Psoas muscle (tissue), 8 donors: ENCODE results near the gene NR4A3. TPM values are rescaled to one million over a fixed set of nuclear protein-coding genes. Genes with fewer than 3 reads are reported as not detected.

Source experiments
- ATAC-seq, 4 donors: fragments of 200-7000 bp; cut with Tn5 transposase; one replicate each; pipeline ENCODE4 v1.9.1; 2020; ENCODE audit warnings: moderate library complexity in 3 of 4, mild to moderate bottlenecking in 2 of 4
- DNase-seq, 2 donors: peaks; one replicate each; pipeline ENCODE4 v3.0.0-alpha.2; 2020
- H3K27ac ChIP-seq: fragments of 200-600 bp; one replicate; pipeline ENCODE4 v1.8.0; 2022
- H3K27me3 ChIP-seq, 3 donors: fragments of 200-600 bp in 1 of 3; one replicate each; pipeline versions ENCODE4 v1.6.1 to v1.8.0; 2013 to 2022; ENCODE audit warnings: low read length in 2 of 3, mild to moderate bottlenecking in 2 of 3, moderate library complexity in 1 of 3; ENCODE audit not compliant: insufficient read depth in 3 of 3
- H3K36me3 ChIP-seq, 2 donors: fragments of 200-600 bp in 1 of 2; one replicate each; pipeline versions ENCODE4 v1.6.1 to v1.8.0; 2013 to 2022; ENCODE audit warnings: low read depth in 1 of 2, mild to moderate bottlenecking in 1 of 2, moderate library complexity in 1 of 2; ENCODE audit not compliant: insufficient read depth in 1 of 2
- H3K4me1 ChIP-seq: fragments of 200-600 bp; one replicate; pipeline ENCODE4 v1.8.0; 2022
- H3K4me3 ChIP-seq: fragments of 200-600 bp; one replicate; pipeline ENCODE4 v1.8.0; 2022; ENCODE audit warnings: mild to moderate bottlenecking
- H3K9me3 ChIP-seq: fragments of 200-600 bp; one replicate; pipeline ENCODE4 v1.8.0; 2022
- WGBS, 3 donors: extraction: QIAGEN DNeasy Blood & Tissue Kit; methylation state at CpG; one replicate each; pipeline versions ENCODE4 v1.1.6 to v1.1.7; 2013; 5-methylcytosine and 5-hydroxymethylcytosine counted together
- intact Hi-C, 2 donors: fragments of 100-400 bp; cut with DNase I; formaldehyde crosslinking; loops; one replicate each; pipeline versions ENCODE4 v1.11.0 to v1.14.2; 2022
- polyA plus RNA-seq, 3 donors: library from polyadenylated mRNA; stranded (reverse); fragments of 200-250 nt; gene quantifications; one replicate each; pipeline ENCODE4 v1.2.3, GENCODE V29; 2013
- total RNA-seq, 4 donors: library from RNA; stranded (reverse); fragmentation: NEBNext Ultra II Directional in 2 of 4; extraction: Animal tissue kit (Norgen Biotek cat#: 25700) in 2 of 4; gene quantifications; one replicate each; pipeline versions ENCODE4 v1.2.1 to v1.2.4, GENCODE V29; 2021 to 2023
- TF ChIP-seq, protein P1 (sequence below): fragments of 200-600 bp; IDR thresholded peaks from one replicate; pipeline ENCODE4 v1.8.0; 2022; ENCODE audit warnings: antibody characterized with exemption
- donor health status: healthy with polysubstance abuse.
- donor health status: DM: no; HTN: no; CAD: no; lungs with moderate emphysema.
- donor health status: Bipolar disorder and iron deficiency.
- donor health status: healthy.
- donor health status: DM: yes; HTN: yes; CAD: no.
- donor health status: DM: no; HTN: no; CAD: no.
- donor health status: DM: no; HTN: no; CAD: no.
- donor health status: DM: yes; HTN: yes; CAD: no.

Gene NR4A3
- total and polyA plus RNA-seq, 7 donors, result 1.5 to 40.8 (median 9.3) TPM

DNA sequence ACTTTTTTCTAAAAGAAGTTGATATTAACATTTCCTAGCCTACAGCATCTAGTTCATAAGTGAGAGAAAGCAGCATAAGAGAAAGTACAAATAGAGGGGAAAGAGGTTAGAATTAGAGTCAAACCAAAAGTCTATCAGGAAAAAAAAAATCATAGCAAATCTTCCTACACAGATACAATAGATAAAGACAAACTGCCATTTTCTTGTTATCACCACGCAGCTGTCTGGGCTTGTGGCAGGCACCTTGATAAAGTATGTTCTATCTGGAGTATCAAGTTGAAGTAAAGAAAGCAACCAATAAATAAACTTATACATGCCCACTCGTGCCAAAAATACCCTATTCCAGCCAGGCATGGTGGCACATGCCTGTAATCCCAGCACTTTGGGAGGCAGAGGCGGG, 5.3 kb upstream of the NR4A3 start:
- H3K4me3 ChIP-seq, result no peak overlapping the region
- intact Hi-C loops, result loop anchor here in 1 of 2 donors (5.0 kb wide), 1 partner anchor 364 kb away; no protein-coding TSS in a partner anchor
- H3K27ac ChIP-seq, result peak overlapping the region; percentile 99
- H3K27me3 ChIP-seq, result no peaks in the 10 kb centered on the region
- ATAC-seq (no peak), DNase-seq (no peak)
- H3K4me1 ChIP-seq, result peaks cover 25% of the 10 kb centered on the region
- TF ChIP-seq, protein P1, sequence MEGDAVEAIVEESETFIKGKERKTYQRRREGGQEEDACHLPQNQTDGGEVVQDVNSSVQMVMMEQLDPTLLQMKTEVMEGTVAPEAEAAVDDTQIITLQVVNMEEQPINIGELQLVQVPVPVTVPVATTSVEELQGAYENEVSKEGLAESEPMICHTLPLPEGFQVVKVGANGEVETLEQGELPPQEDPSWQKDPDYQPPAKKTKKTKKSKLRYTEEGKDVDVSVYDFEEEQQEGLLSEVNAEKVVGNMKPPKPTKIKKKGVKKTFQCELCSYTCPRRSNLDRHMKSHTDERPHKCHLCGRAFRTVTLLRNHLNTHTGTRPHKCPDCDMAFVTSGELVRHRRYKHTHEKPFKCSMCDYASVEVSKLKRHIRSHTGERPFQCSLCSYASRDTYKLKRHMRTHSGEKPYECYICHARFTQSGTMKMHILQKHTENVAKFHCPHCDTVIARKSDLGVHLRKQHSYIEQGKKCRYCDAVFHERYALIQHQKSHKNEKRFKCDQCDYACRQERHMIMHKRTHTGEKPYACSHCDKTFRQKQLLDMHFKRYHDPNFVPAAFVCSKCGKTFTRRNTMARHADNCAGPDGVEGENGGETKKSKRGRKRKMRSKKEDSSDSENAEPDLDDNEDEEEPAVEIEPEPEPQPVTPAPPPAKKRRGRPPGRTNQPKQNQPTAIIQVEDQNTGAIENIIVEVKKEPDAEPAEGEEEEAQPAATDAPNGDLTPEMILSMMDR, result no peak
- H3K36me3 ChIP-seq, result no peaks in the 10 kb centered on the region
- H3K9me3 ChIP-seq, result no peaks in the 10 kb centered on the region
- 72 to 80% (median 76%) methylated on average over 3 of the region's 3 CpGs for WGBS, 3 donors

DNA sequence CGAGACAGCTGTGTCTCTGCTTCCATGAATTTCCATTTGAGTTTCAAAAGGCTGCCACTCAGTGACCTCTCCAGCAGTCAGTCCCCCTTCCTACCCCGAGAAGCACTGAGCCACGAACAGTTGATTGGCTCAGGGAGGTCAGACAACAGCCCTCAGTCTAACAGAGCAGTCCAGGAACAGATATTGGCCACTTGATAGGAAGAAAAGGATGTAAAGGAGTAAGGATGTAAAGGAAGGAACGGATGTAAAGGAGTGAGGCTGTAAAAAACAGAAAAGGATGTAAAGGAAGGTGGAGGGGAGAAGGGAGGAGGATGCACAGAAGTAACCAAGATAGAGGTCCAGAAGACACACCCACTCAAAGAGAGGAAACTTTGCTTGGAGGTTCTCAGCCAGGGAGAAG, 3.2 kb upstream of the NR4A3 start:
- Histone ChIP-seq H3K36me3 (no peaks in the 10 kb centered on the region), H3K4me1 (peaks cover 25% of the 10 kb centered on the region), H3K27ac (peak overlapping the region; percentile 99), H3K27me3 (no peaks in the 10 kb centered on the region), H3K4me3 (peak overlapping the region; percentile 79), H3K9me3 (no peaks in the 10 kb centered on the region)
- no peak for DNase-seq
- 27 to 51% (median 32%) methylated on average over 4 of the region's 4 CpGs for WGBS, 3 donors
- TF ChIP-seq, protein P1, result no peak
- no peak for ATAC-seq
- intact Hi-C loops, result loop anchor here in 1 of 2 donors (2.0 to 5.0 kb wide), 2 partner anchors 88 to 366 kb away; partner anchors contain the start of gene STX17

DNA sequence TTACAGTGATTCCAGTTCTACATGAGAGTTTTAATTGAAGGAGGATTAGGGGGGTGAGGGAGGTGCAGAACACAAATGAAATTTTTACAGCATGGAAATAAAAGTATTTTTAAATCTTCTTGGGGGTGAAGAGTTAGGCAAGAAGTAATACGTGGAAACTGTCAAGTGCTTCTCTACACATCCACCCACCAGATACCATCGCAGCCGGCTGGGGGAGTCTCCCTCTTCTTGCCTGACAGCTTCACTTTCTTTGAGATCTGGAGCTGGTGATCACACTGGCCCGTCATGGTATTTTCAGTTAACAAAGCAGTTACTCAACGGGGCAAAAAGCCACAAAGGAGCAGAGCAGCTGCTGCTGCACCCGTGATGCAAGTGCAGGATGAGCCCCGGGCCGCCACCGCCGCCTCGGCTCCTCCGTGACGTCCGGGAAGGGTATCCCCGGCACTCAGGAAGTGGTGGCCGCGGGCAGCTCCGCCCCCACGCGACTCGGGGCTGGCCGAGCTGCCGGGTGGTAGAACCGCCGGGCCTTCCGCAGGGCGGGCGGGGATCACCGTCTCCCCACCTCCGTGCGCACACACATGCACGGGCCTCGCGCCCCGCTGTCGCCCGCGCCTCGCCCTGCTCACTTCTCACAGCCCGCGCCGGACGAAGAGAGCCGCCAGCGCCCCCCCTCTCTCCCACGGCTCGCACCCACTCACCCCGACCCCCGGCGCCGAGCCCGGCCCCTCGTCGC, 2.4 kb upstream of the NR4A3 start:
- Histone ChIP-seq H3K9me3 (no peaks in the 10 kb centered on the region), H3K36me3 (no peaks in the 10 kb centered on the region), H3K27ac (peak overlapping the region; percentile 99), H3K4me1 (peaks cover 25% of the 10 kb centered on the region), H3K4me3 (peak overlapping the region; percentile 79), H3K27me3 (no peaks in the 10 kb centered on the region)
- TF ChIP-seq, protein P1, result no peak
- ATAC-seq (peak; percentile 65 to 73 (median 68)), DNase-seq (peak; percentile 94 to 96)
- intact Hi-C loops, result loop anchor here in 1 of 2 donors (1.0 to 5.0 kb wide), 4 partner anchors 88 to 560 kb away; partner anchors contain the start of gene STX17
- WGBS, 3 donors, result 0 to 1% (median 1%) methylated on average over 26 to 54 of the region's 54 CpGs

DNA sequence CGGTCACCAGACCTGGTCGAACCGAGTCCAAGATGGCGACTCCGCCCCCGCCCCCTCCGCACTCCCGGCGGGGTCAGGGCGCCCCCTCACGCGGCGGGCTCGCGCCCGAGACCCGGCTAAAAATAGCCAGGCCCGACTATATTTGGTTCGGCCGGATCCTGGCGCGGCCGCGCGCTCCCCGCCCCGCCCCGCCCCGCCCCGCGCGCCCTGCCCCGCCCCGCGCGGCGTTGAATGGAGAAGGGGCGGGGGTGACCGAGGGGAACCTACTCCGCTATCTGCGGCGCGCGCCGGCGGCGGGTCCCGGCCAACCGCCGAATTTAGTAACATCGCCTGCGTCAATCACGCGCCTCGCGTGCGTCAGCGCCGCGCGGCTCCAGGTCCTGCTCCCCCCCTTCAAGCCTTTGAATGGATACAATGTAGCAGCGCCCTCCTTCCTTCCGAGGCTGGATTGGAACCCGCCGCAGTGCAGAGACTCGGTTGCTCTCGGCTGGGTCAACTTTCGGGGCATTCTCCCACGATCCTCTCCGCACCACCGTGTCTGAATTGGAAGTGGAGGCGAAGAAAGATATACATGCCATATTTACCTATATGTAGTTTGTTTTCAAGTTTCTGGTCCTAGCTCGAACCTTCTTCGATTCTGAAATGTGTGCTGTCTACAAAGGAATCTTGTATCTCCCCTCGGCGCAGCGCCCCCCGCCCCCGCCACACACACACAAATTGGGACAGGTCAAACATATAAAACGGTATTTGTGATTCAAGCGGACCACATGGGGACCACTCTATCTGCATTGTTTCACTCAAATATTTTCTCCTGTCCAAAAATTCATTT, 1.6 kb upstream of the NR4A3 start:
- H3K4me3 ChIP-seq, result peak overlapping the region; percentile 79
- DNase-seq (peak; percentile 96 to 98), ATAC-seq (peak; percentile 70 to 74 (median 72))
- TF ChIP-seq, protein P1, result no peak
- H3K36me3 ChIP-seq, result no peaks in the 10 kb centered on the region
- 0 to 1% (median 1%) methylated on average over 47 to 81 of the region's 81 CpGs for WGBS, 3 donors
- no peaks in the 10 kb centered on the region for H3K27me3 ChIP-seq
- H3K4me1 ChIP-seq, result peaks cover 22% of the 10 kb centered on the region
- no peaks in the 10 kb centered on the region for H3K9me3 ChIP-seq
- intact Hi-C loops, result loop anchor here (1.0 to 10.0 kb wide), 9 partner anchors 85 to 775 kb away; partner anchors contain the start of gene STX17 (in 2 of the 2)
- H3K27ac ChIP-seq, result peak overlapping the region; percentile 99
